HepG2 (cell line): ENCODE data around the gene STKLD1. TPM values are rescaled to one million over a fixed set of nuclear protein-coding genes. Genes with fewer than 3 reads are reported as not detected.

Experiments used
- AGO1 ChIP-seq: fragments of 200-400 bp; formaldehyde crosslinking; IDR thresholded peaks from 2 replicates; pipeline ENCODE4 v1.6.1; 2017; ENCODE audit warnings: mild to moderate bottlenecking, low read depth, low read length, moderate library complexity; ENCODE audit not compliant: poor library complexity, severe bottlenecking
- ATF7-NPFF ChIP-seq: sonication (generic); formaldehyde crosslinking; IDR thresholded peaks from 2 replicates; pipeline ENCODE4 v1.8.1; 2023; ENCODE audit warnings: mild to moderate bottlenecking, low read depth, missing genetic modification reagents, moderate library complexity
- BHLHE40 ChIP-seq: IDR thresholded peaks from 2 replicates; pipeline ENCODE4 v1.6.1; 2011; ENCODE audit warnings: low read length, improper control_type of control experiment
- JUND ChIP-seq: sonication (generic); formaldehyde crosslinking; IDR thresholded peaks from 2 replicates; pipeline ENCODE4 v1.8.0; 2022; ENCODE audit warnings: mild to moderate bottlenecking, missing genetic modification reagents
- KDM5A ChIP-seq: fragments of 200-600 bp; sonication (generic); IDR thresholded peaks from 2 replicates; pipeline ENCODE4 v1.7.0; 2018; ENCODE audit warnings: antibody characterized with exemption, mild to moderate bottlenecking, low read length, borderline replicate concordance
- MBNL3 ChIP-seq: fragments of 250-450 bp; sonication (Bioruptor Pico); conservative IDR thresholded peaks from 2 replicates; pipeline ENCODE4 v1.8.0; 2022; ENCODE audit warnings: mild to moderate bottlenecking, inconsistent platforms
- POLR2A ChIP-seq, 2 experiments: IDR thresholded peaks; 2 replicates each; pipeline ENCODE4 v1.6.1; 2011; ENCODE audit warnings: low read depth in 2 of 2, low read length in 2 of 2, mild to moderate bottlenecking in 1 of 2, moderate library complexity in 1 of 2; ENCODE audit not compliant: insufficient read depth in 1 of 2
- RFXANK ChIP-seq: IDR thresholded peaks from 2 replicates; pipeline ENCODE4 v1.6.1; 2016
- SP140L ChIP-seq: sonication (generic); formaldehyde crosslinking; IDR thresholded peaks from 2 replicates; pipeline ENCODE4 v1.4.0; 2020; ENCODE audit warnings: missing genetic modification reagents, borderline replicate concordance
- SRSF9 ChIP-seq: fragments of 200-400 bp; formaldehyde crosslinking; IDR thresholded peaks from 2 replicates; pipeline ENCODE4 v1.6.1; 2018; ENCODE audit warnings: borderline replicate concordance, mild to moderate bottlenecking, low read depth, low read length; ENCODE audit not compliant: insufficient read depth, poor library complexity, severe bottlenecking
- ZFP1 ChIP-seq: IDR thresholded peaks from 2 replicates; pipeline ENCODE4 v1.6.1; 2016
- ZNF143 ChIP-seq: sonication (generic); formaldehyde crosslinking; IDR thresholded peaks from 2 replicates; pipeline ENCODE4 v1.4.0; 2020; ENCODE audit warnings: missing genetic modification reagents
- polyA plus RNA-seq, 8 experiments: library from polyadenylated mRNA; depleted of rRNA in 3 of 8; stranded (reverse) in 7 of 8; unstranded in 1 of 8; fragments of >200 nt; fragmentation: Illumina TruSeq in 4 of 8; extraction: Trizol in 4 of 8; gene quantifications; 2 replicates each; pipeline versions ENCODE4 v1.2.1 to v1.2.3, GENCODE V29; 2011 to 2016; ENCODE audit warnings: low read depth in 4 of 8, missing spikeins in 1 of 8, mixed read lengths in 1 of 8; ENCODE audit not compliant: insufficient read depth in 1 of 8
- total RNA-seq, 5 experiments: library from RNA; depleted of rRNA; stranded (reverse); fragments of >200 nt; fragmentation: Illumina TruSeq; extraction: Trizol; gene quantifications; 2 replicates each; pipeline ENCODE4 v1.2.3, GENCODE V29; 2016; ENCODE audit warnings: low read depth in 1 of 5
- TF ChIP-seq, protein P1 (sequence below): sonication (generic); formaldehyde crosslinking; IDR thresholded peaks from 2 replicates; pipeline ENCODE4 v1.4.0; 2020; ENCODE audit warnings: missing genetic modification reagents
- TF ChIP-seq, protein P2 (sequence below): IDR thresholded peaks from 2 replicates; pipeline ENCODE4 v1.6.1; 2016; ENCODE audit warnings: low read depth, control low read depth
- TF ChIP-seq, protein P3 (sequence below): sonication (generic); formaldehyde crosslinking; IDR thresholded peaks from 2 replicates; pipeline ENCODE4 v1.5.1; 2020; ENCODE audit warnings: mild to moderate bottlenecking, missing genetic modification reagents, borderline replicate concordance
- TF ChIP-seq, protein P4 (sequence below): sonication (generic); formaldehyde crosslinking; IDR thresholded peaks from 2 replicates; pipeline ENCODE4 v1.4.0; 2020; ENCODE audit warnings: missing genetic modification reagents, borderline replicate concordance
- TF ChIP-seq, protein P5 (sequence below): sonication (generic); formaldehyde crosslinking; IDR thresholded peaks from 2 replicates; pipeline ENCODE4 v1.5.1; 2020; ENCODE audit warnings: mild to moderate bottlenecking, missing genetic modification reagents, moderate library complexity

The STKLD1 gene
- total and polyA plus RNA-seq, 2 of the 13 experiments (the other 11 are each of a cell fraction or from before 2014, with no cell fraction given): 1.5 to 2.2 TPM

DNA sequence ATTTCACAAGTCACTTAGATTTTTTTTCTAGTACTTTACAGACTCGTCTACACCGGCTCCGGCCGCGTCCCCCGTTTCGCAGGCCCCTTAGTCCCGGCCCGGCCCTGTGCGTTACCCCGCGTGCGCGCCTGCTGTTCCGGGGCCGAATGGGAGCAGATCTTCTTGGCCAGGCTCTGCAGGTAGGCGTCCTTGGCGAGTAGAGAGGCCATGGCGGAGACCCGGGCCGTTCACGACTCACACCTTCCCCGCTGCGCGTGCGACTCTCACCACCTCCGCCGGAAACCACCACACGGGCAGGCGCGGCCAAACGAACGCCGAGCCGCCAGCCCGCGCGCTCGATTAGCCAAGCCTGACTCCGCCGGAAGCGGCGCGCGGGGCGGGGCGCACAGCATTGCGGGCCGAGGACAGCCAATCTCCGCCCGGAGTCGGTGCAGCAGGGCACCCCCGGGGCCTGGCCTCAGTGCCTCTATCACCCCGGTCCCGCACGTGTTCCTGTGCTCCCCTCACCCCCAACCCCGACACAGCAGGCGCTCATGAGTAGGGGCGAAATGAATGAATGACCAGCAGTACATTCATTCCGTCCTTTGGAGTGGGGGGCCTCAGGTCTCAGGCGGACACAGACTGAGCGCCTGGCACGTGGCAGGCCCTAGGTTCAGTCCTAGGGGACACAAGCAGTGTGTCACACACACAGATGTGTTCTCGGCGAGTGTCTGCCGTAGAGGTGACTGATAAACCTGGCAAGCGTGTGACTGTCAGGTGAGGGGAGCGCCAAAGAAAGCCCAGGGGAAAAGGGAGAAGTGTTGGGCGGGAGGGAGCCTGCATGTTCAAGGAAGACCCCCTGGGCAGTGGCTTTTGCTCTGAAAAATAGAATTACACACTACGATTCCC is 40.0 kb upstream of the STKLD1 start, which contains the start of gene SURF6 (continued):
- TF ChIP-seq KDM5A (peak; percentile 80; the same call in 1 of the 2 replicates), ZNF143 (CRISPR knock-in tag) (peak; percentile 79), SRSF9 (no peak), JUND (CRISPR knock-in tag) (no peak), BHLHE40 (peak; percentile 95), ZFP1 (CRISPR knock-in tag) (0 out of 2 replicates have a peak, but pooled peaks have one; percentile 67), POLR2A (IDR thresholded peaks at IDR 0.05; ENCODE audit: insufficient read depth in 1 of 2, low read depth in 2 of 2, low read length in 2 of 2) (peak; percentile 78 to 92), RFXANK (peak; percentile 41; the same call in 1 of the 2 replicates), ATF7-NPFF (peak; percentile 97), SP140L (CRISPR knock-in tag) (no peak), MBNL3 (CRISPR knock-in tag) (no peak), AGO1 (peak; percentile 95)
- TF ChIP-seq, protein P1, sequence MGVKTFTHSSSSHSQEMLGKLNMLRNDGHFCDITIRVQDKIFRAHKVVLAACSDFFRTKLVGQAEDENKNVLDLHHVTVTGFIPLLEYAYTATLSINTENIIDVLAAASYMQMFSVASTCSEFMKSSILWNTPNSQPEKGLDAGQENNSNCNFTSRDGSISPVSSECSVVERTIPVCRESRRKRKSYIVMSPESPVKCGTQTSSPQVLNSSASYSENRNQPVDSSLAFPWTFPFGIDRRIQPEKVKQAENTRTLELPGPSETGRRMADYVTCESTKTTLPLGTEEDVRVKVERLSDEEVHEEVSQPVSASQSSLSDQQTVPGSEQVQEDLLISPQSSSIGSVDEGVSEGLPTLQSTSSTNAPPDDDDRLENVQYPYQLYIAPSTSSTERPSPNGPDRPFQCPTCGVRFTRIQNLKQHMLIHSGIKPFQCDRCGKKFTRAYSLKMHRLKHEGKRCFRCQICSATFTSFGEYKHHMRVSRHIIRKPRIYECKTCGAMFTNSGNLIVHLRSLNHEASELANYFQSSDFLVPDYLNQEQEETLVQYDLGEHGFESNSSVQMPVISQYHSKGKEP (CRISPR knock-in tag): no peak; the same call in 1 of the 2 replicates
- TF ChIP-seq, protein P2, sequence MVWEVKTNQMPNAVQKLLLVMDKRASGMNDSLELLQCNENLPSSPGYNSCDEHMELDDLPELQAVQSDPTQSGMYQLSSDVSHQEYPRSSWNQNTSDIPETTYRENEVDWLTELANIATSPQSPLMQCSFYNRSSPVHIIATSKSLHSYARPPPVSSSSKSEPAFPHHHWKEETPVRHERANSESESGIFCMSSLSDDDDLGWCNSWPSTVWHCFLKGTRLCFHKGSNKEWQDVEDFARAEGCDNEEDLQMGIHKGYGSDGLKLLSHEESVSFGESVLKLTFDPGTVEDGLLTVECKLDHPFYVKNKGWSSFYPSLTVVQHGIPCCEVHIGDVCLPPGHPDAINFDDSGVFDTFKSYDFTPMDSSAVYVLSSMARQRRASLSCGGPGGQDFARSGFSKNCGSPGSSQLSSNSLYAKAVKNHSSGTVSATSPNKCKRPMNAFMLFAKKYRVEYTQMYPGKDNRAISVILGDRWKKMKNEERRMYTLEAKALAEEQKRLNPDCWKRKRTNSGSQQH (CRISPR knock-in tag): 0 out of 2 replicates have a peak, but pooled peaks have one; percentile 93
- TF ChIP-seq, protein P3, sequence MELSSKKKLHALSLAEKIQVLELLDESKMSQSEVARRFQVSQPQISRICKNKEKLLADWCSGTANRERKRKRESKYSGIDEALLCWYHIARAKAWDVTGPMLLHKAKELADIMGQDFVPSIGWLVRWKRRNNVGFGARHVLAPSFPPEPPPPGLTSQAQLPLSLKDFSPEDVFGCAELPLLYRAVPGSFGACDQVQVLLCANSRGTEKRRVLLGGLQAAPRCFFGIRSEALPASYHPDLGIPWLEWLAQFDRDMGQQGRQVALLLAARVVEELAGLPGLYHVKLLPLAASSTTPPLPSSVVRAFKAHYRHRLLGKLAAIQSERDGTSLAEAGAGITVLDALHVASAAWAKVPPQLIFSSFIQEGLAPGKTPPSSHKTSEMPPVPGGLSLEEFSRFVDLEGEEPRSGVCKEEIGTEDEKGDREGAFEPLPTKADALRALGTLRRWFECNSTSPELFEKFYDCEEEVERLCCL (CRISPR knock-in tag): peak; percentile 84; the same call in 1 of the 2 replicates
- TF ChIP-seq, protein P4, sequence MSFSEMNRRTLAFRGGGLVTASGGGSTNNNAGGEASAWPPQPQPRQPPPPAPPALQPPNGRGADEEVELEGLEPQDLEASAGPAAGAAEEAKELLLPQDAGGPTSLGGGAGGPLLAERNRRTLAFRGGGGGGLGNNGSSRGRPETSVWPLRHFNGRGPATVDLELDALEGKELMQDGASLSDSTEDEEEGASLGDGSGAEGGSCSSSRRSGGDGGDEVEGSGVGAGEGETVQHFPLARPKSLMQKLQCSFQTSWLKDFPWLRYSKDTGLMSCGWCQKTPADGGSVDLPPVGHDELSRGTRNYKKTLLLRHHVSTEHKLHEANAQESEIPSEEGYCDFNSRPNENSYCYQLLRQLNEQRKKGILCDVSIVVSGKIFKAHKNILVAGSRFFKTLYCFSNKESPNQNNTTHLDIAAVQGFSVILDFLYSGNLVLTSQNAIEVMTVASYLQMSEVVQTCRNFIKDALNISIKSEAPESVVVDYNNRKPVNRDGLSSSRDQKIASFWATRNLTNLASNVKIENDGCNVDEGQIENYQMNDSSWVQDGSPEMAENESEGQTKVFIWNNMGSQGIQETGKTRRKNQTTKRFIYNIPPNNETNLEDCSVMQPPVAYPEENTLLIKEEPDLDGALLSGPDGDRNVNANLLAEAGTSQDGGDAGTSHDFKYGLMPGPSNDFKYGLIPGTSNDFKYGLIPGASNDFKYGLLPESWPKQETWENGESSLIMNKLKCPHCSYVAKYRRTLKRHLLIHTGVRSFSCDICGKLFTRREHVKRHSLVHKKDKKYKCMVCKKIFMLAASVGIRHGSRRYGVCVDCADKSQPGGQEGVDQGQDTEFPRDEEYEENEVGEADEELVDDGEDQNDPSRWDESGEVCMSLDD: no peak; the same call in 1 of the 2 replicates
- TF ChIP-seq, protein P5, sequence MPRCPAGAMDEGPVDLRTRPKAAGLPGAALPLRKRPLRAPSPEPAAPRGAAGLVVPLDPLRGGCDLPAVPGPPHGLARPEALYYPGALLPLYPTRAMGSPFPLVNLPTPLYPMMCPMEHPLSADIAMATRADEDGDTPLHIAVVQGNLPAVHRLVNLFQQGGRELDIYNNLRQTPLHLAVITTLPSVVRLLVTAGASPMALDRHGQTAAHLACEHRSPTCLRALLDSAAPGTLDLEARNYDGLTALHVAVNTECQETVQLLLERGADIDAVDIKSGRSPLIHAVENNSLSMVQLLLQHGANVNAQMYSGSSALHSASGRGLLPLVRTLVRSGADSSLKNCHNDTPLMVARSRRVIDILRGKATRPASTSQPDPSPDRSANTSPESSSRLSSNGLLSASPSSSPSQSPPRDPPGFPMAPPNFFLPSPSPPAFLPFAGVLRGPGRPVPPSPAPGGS (CRISPR knock-in tag): peak; percentile 82
